H1 (cell line): ENCODE data around the gene GRK5. TPM values are rescaled to one million over a fixed set of nuclear protein-coding genes. Genes with fewer than 3 reads are reported as not detected.

ENCODE experiments used
- CTCF ChIA-PET: fragments of 300-600 bp; sonication (Branson Sonifier 250); formaldehyde crosslinking; loops from one replicate; lab custom pipeline; 2021; ENCODE audit not compliant: partially characterized antibody; lab: Charles Lee
- POLR2A ChIA-PET: fragments of 300-600 bp; sonication (Branson Sonifier 250); formaldehyde crosslinking; loops from one replicate; lab custom pipeline; 2021; ENCODE audit warnings: inconsistent platforms; ENCODE audit not compliant: partially characterized antibody; lab: Charles Lee
- DNase-seq, 2 experiments: peaks; one replicate each; pipeline versions ENCODE4 v3.0.0 to v3.0.0-alpha.2; 2010 to 2022; ENCODE audit warnings: low spot score in 2 of 2, low read depth in 1 of 2, mixed read lengths in 1 of 2
- FAIRE-seq: peaks from 2 replicates; lab custom pipeline; 2011; peaks lifted over from hg19 to GRCh38; lab: Jason Lieb, UNC
- H2AFZ ChIP-seq: 2 replicates; pipeline ENCODE4 v1.8.1; 2012; ENCODE audit warnings: low read length, inconsistent platforms
- H2AK5ac ChIP-seq: 2 replicates; pipeline ENCODE4 v1.6.1; 2013; ENCODE audit warnings: low read depth, low read length
- H2BK120ac ChIP-seq: replicated peaks from 2 replicates; pipeline ENCODE3; 2013; ENCODE audit warnings: low read depth, low read length, inconsistent platforms
- H2BK12ac ChIP-seq: 2 replicates; pipeline ENCODE4 v1.6.1; 2013; ENCODE audit warnings: low read depth, low read length
- H2BK15ac ChIP-seq: 2 replicates; pipeline ENCODE4 v1.6.1; 2013; ENCODE audit warnings: low read length
- H2BK20ac ChIP-seq: 2 replicates; pipeline ENCODE4 v1.6.1; 2013; ENCODE audit warnings: low read length
- H2BK5ac ChIP-seq: 2 replicates; pipeline ENCODE4 v1.6.1; 2013; ENCODE audit warnings: low read depth, low read length
- H3K14ac ChIP-seq: 2 replicates; pipeline ENCODE4 v1.6.1; 2013; ENCODE audit warnings: inconsistent platforms; ENCODE audit not compliant: insufficient read length
- H3K18ac ChIP-seq: 2 replicates; pipeline ENCODE4 v1.6.1; 2013; ENCODE audit warnings: low read length; ENCODE audit errors: extremely low read depth
- H3K23ac ChIP-seq: 2 replicates; pipeline ENCODE4 v1.6.1; 2013; ENCODE audit warnings: inconsistent platforms; ENCODE audit not compliant: insufficient read length
- H3K23me2 ChIP-seq: 2 replicates; pipeline ENCODE4 v1.6.1; 2013; ENCODE audit warnings: low read depth, low read length
- H3K27ac ChIP-seq: 2 replicates; pipeline ENCODE4 v1.6.1; 2011; ENCODE audit warnings: low read depth, low read length, inconsistent platforms
- H3K27me3 ChIP-seq, 4 experiments: replicated peaks in 1 of 4; 1 replicate in 1 of 4; 2 replicates in 3 of 4; pipeline versions ENCODE4 v1.6.1 to v1.8.1; 2011 to 2013; ENCODE audit warnings: low read length in 3 of 4, mild to moderate bottlenecking in 3 of 4, inconsistent platforms in 2 of 4, mixed read lengths in 2 of 4, moderate library complexity in 1 of 4; ENCODE audit not compliant: control insufficient read depth in 3 of 4, insufficient read depth in 3 of 4; ENCODE audit errors: extremely low read depth in 1 of 4
- H3K36me3 ChIP-seq, 4 experiments: 2 replicates each; pipeline versions ENCODE4 v1.6.1 to v1.8.1; 2011 to 2013; ENCODE audit warnings: mild to moderate bottlenecking in 4 of 4, low read length in 3 of 4, moderate library complexity in 2 of 4, control low read depth in 1 of 4, inconsistent platforms in 1 of 4; ENCODE audit not compliant: insufficient read depth in 4 of 4, control insufficient read depth in 2 of 4
- H3K4ac ChIP-seq: replicated peaks from 2 replicates; pipeline ENCODE3; 2013; ENCODE audit warnings: low read length, low read depth, mixed read lengths, inconsistent platforms; ENCODE audit not compliant: insufficient read length
- H3K4me1 ChIP-seq, 4 experiments: replicated peaks in 1 of 4; 1 replicate in 1 of 4; 2 replicates in 3 of 4; pipeline versions ENCODE4 v1.6.1 to v1.8.1; 2011 to 2013; ENCODE audit warnings: low read length in 3 of 4, inconsistent platforms in 2 of 4, mixed read lengths in 1 of 4; ENCODE audit not compliant: insufficient read depth in 4 of 4, control insufficient read depth in 3 of 4
- H3K4me2 ChIP-seq, 2 experiments: 2 replicates each; pipeline versions ENCODE4 v1.6.1 to v1.8.1; 2011 to 2013; ENCODE audit warnings: low read depth in 2 of 2, low read length in 2 of 2, control low read depth in 1 of 2, inconsistent platforms in 1 of 2, mild to moderate bottlenecking in 1 of 2; ENCODE audit not compliant: insufficient read depth in 1 of 2
- H3K4me3 ChIP-seq, 4 experiments: fragments of 200-600, 300-600 bp in 1 of 4; sonication (generic), shearing (Covaris generic), sonication (Bioruptor Twin) in 1 of 4; 2 replicates each; pipeline versions ENCODE4 v1.5.1 to v1.8.1; 2011 to 2016; ENCODE audit warnings: low read length in 4 of 4, low read depth in 3 of 4, control low read depth in 2 of 4, inconsistent platforms in 2 of 4, mild to moderate bottlenecking in 2 of 4, mixed read lengths in 1 of 4, moderate library complexity in 1 of 4; ENCODE audit not compliant: insufficient read depth in 2 of 4; ENCODE audit errors: extremely low read depth in 1 of 4
- H3K56ac ChIP-seq: replicated peaks from 2 replicates; pipeline ENCODE3; 2013; ENCODE audit warnings: low read depth, mild to moderate bottlenecking, mixed read lengths, low read length, inconsistent platforms; ENCODE audit not compliant: insufficient read length
- H3K79me1 ChIP-seq: 2 replicates; pipeline ENCODE4 v1.6.1; 2013; ENCODE audit warnings: low read depth, low read length, control low read depth
- H3K79me2 ChIP-seq, 2 experiments: 2 replicates each; pipeline versions ENCODE4 v1.6.1 to v1.8.1; 2012 to 2013; ENCODE audit warnings: low read length in 2 of 2, mild to moderate bottlenecking in 2 of 2, inconsistent platforms in 1 of 2; ENCODE audit not compliant: insufficient read depth in 2 of 2, control insufficient read depth in 1 of 2
- H3K9ac ChIP-seq, 4 experiments: replicated peaks in 1 of 4; 1 replicate in 1 of 4; 2 replicates in 3 of 4; pipeline versions ENCODE4 v1.6.1 to v1.8.1; 2011 to 2013; ENCODE audit warnings: low read depth in 3 of 4, low read length in 3 of 4, control low read depth in 2 of 4, mild to moderate bottlenecking in 2 of 4, moderate library complexity in 2 of 4, inconsistent platforms in 1 of 4; ENCODE audit errors: extremely low read depth in 1 of 4
- H3K9me3 ChIP-seq, 2 experiments: 2 replicates each; pipeline versions ENCODE4 v1.6.1 to v1.8.1; 2012 to 2013; ENCODE audit warnings: mild to moderate bottlenecking in 2 of 2, moderate library complexity in 2 of 2, control low read depth in 1 of 2, inconsistent platforms in 1 of 2, low read depth in 1 of 2, low read length in 1 of 2, mixed read lengths in 1 of 2; ENCODE audit not compliant: insufficient read depth in 2 of 2
- H4K20me1 ChIP-seq, 2 experiments: replicated peaks in 1 of 2; 2 replicates each; pipeline versions ENCODE3 to v1.8.1; 2011 to 2013; ENCODE audit warnings: inconsistent platforms in 2 of 2, low read length in 2 of 2, mild to moderate bottlenecking in 1 of 2; ENCODE audit not compliant: insufficient read depth in 2 of 2, control insufficient read depth in 1 of 2
- H4K5ac ChIP-seq: 2 replicates; pipeline ENCODE4 v1.6.1; 2013; ENCODE audit warnings: low read length, low read depth, mixed read lengths, inconsistent platforms; ENCODE audit not compliant: insufficient read length
- H4K8ac ChIP-seq: 2 replicates; pipeline ENCODE4 v1.8.0; 2013; ENCODE audit warnings: mild to moderate bottlenecking, moderate library complexity, low read length, inconsistent platforms; ENCODE audit not compliant: insufficient read depth; ENCODE audit errors: extremely low read depth
- H4K91ac ChIP-seq: replicated peaks from 2 replicates; pipeline ENCODE3; 2013; ENCODE audit warnings: low read length, mixed read lengths, inconsistent platforms; ENCODE audit not compliant: insufficient read length
- CREB1 ChIP-seq: IDR thresholded peaks from 2 replicates; pipeline ENCODE4 v1.6.1; 2012; ENCODE audit warnings: inconsistent platforms
- KDM1A ChIP-seq: fragments of 200-600, 300-600 bp; sonication (generic); IDR thresholded peaks from 2 replicates; pipeline ENCODE4 v1.7.1; 2016; ENCODE audit warnings: mild to moderate bottlenecking, low read length, borderline replicate concordance
- TAF1 ChIP-seq: IDR thresholded peaks from 2 replicates; pipeline ENCODE4 v1.6.1; 2011; ENCODE audit warnings: mild to moderate bottlenecking, low read depth, low read length
- WGBS, 2 experiments: shearing (Covaris generic) in 1 of 2; methylation state at CpG; one replicate each; pipeline versions ENCODE4 v1.1.6 to v1.1.7; 2013 to 2015; ENCODE audit warnings: low lambda C conversion rate in 2 of 2, mixed read lengths in 2 of 2, inconsistent platforms in 1 of 2, low coverage in 1 of 2, missing lambda C conversion rate in 1 of 2; ENCODE audit not compliant: insufficient replicate concordance in 2 of 2, insufficient coverage in 1 of 2, insufficient read length in 1 of 2; ENCODE audit errors: extremely low coverage in 1 of 2, missing lambda C conversion rate in 1 of 2; 5-methylcytosine and 5-hydroxymethylcytosine counted together
- polyA plus RNA-seq, 7 experiments: library from polyadenylated mRNA; depleted of rRNA in 3 of 7; stranded (reverse) in 5 of 7; unstranded in 2 of 7; fragments of >200 nt in 5 of 7; fragments of 200-250 nt in 2 of 7; gene quantifications; 1 replicate in 5 of 7; 2 replicates in 1 of 7; 4 replicates in 1 of 7; pipeline versions ENCODE4 v1.2.1 to v1.2.3, GENCODE V29; 2011 to 2013; ENCODE audit warnings: missing spikeins in 2 of 7, mixed read lengths in 2 of 7
- total RNA-seq: library from RNA; stranded (reverse); fragmentation: NEBNext Ultra II Directional; extraction: Animal tissue kit (Norgen Biotek cat#: 25700); gene quantifications from 2 replicates; pipeline ENCODE4 v1.2.1, GENCODE V29; 2021

Gene GRK5
- total and polyA plus RNA-seq, 2 of the 8 experiments (the other 6 are each of a cell fraction or from before 2014, with no cell fraction given) = 0.54 to 2.5 TPM

GRCh38 chr10:119454316-119454715, 246.9 kb downstream of the GRK5 start:
- Histone ChIP-seq H3K23ac (no peak overlapping the region), H2BK120ac (no peak overlapping the region), H2BK12ac (no peak overlapping the region), H4K20me1 (no peaks in the 10 kb centered on the region), H3K4me3 (no peak overlapping the region), H3K56ac (no peak overlapping the region), H3K79me1 (no peaks in the 10 kb centered on the region), H2AFZ (no peak overlapping the region), H3K9ac (no peak overlapping the region), H4K91ac (no peak overlapping the region), H2BK15ac (no peak overlapping the region), H3K79me2 (no peaks in the 10 kb centered on the region), H4K8ac (no peak overlapping the region), H3K4me2 (no peak overlapping the region), H3K27ac (no peak overlapping the region), H3K4ac (no peak overlapping the region), H3K27me3 (no peaks in the 10 kb centered on the region), H4K5ac (no peak overlapping the region), H3K23me2 (no peaks in the 10 kb centered on the region), H2BK20ac (no peak overlapping the region), H3K18ac (no peak overlapping the region), H2BK5ac (no peak overlapping the region), H3K4me1 (peaks cover 0 to 5% (median 1%) of the 10 kb centered on the region in 4 experiments; a peak in 3 of 7 replicates), H3K14ac (no peak overlapping the region), H3K36me3 (no peaks in the 10 kb centered on the region), H3K9me3 (no peaks in the 10 kb centered on the region), H2AK5ac (no peak overlapping the region)
- TF ChIP-seq CREB1 (no peak), TAF1 (0 out of 2 replicates have a peak, but pooled peaks have one; percentile 15), KDM1A (peak; percentile 62; the same call in 1 of the 2 replicates)
- WGBS, 2 experiments = 69% methylated on average over 12 of the region's 13 CpGs; no CpG with 5 or more reads in 1 of the 2 experiments
- CTCF ChIA-PET = interaction anchor here (0.6 to 2.0 kb wide), 4 partner anchors 9 to 264 kb away, joined by 3 to 11 read pairs (median 5); no protein-coding TSS in a partner anchor
- DNase-seq (no peak), FAIRE-seq (no peak)
- POLR2A ChIA-PET = no interaction called here
